Eye (tissue), 1 donor: ENCODE measurements around the gene EPS15.
"Not testable (repeated sequence)": the region's sequence is repeated elsewhere in the genome, so short reads cannot be mapped to it uniquely, and the experiment has no call there.

Source experiments
- DNase-seq: peaks from one replicate; pipeline ENCODE4 v3.0.0-alpha.2; 2015

Gene EPS15

DNA sequence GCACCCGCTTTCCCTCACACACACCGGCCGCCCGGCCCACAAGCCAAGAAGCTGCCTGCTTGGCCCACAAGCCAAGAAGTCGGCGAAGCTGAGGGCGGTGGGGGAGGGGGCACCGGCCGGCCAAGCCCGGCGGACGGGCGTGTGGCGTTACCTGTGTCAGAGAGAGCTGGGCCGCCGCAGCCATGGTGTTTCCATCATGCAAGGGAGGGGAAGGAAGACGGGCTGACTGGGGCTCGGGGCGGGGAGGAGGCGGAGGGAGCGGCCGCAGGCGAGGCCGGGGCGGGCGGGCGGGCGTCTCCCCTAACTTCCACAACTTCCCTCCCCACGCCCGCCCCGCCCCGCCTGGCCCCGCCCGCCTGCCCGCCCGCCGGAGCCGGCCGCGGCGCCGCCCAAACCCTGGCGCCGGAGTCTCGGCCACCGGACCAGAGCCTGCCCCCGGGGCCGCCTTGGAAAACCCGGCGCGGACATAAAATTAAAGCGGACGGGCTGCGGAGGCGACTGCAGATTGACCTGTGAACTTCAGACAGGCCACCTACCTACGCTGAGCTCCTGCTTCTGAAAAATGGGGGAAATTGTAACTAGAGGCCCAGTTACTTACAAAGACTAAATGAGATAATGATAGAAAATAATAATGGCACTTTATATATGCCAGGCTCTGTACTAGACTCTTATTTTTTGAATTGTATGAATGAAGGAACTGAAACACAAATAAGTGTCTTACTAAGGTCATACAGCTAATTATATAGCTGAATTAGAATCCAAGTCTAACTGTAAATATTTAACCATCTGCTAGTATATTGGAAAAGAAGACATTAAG is at the start of gene EPS15:
TSS of gene EPS15 (minus strand) at position 219 of the 817 bp plus-strand sequence. CDS start at position 184, 35 bp downstream.
- peak; percentile 91 for DNase-seq

DNA sequence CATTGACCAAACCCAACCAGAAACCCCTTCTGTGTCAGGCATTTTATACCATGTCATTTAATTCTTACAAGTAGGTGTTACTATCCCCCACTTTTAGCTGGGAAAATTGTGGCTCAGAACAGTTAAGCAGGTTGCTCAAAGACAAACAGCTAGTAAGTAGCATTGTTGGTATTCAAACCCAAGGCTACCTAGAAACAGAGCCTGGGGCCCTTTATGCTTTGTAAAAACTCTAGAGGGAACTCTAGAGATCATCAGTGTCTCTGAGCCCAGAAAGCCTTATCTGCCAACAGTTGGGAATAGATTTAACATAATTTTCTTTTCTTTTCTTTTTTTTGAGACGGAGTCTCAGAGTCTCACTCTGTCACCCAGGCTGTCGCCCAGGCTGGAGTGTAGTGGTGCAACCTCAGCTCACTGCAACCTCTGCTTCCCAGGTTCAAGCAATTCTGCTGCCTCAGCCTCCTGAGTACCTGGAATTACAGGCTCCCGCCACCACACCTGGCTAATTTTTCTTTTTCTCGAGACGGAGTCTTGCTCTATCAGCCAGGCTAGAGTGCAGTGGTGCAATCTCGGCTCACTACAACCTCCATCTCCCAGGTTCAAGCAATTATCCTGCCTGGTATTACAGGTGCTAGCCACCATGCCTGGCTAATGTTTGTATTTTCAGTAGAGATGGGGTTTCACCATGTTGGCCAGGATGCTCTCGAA is 49.3 kb upstream of the EPS15 start:
- DNase-seq: no peak

DNA sequence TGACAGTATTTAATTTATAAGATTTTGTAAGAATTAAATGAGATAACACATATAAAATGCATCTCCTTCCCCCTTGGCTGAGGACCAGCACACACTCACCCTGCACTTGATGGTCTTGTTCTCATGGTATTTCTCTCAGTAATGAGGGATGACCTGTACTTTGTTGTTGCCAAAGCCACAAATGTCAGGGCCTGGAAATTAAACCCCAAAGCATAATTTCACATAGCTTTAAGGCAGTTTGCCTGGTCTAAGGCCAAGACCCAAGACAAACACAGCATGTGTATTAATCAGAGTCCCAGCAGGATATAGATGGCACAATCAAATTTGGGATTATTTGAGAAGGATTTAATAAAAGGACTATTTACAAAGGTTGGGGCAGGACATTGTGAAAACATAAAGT is 48.6 kb upstream of the EPS15 start:
- DNase-seq: no peak

DNA sequence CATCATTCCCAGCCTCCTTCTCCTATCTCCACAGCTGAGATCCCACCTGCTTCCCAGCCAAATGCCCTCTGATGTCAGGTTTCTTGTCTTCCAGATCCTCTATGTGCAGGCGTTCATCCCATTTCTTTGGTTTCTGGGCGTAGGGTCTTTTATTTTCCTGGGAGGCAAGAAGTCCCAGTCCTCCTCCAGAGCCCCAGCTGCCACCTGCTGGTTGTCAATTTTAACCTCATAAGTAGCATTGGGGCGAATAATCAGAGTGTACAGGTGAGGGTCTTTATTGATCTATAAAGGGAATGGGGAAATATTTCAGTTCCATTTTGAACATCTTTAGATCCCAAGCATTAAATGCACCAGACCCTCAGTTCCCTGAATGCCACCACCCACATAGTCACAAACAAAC is 47.2 kb upstream of the EPS15 start:
- no peak for DNase-seq

DNA sequence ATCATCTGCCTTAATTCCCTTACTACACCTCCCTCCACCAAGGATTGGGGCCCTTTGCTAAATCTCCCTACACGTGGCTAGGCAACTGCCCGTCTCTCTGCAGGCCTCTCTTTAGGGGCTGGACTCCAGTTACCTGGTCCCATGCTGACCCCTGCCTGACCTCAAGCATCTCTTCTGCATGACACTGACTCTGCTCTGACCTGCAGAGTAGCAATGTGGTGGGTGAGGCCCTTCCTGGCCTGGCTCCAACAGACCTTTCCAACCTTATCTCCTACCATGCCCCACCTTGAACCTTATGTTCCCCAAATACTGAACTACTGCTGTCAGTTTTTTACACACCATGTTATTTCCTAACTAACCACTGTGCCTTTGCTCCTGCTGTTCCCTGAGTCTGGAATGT is 45.9 kb upstream of the EPS15 start:
- DNase-seq: no peak

DNA sequence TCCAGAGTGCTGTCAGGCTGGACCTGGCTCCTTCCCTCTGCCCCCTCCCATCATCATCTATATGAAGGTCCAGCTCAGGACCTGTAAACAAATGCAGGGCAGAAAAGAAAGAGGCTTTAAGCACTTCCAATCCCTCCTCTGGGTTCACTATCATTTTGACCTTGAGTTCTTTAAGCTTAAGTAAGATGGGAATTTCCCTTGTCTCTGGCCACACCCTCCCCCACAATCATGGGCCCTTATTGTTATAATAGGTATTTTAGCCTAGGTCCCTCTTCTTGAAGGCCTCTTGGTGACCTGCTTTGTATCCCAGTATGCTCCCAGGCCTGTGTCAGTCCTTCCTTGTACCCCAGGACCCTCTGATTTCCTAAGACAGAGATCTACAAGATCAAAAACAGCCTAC is 45.1 kb upstream of the EPS15 start:
- DNase-seq: no peak

DNA sequence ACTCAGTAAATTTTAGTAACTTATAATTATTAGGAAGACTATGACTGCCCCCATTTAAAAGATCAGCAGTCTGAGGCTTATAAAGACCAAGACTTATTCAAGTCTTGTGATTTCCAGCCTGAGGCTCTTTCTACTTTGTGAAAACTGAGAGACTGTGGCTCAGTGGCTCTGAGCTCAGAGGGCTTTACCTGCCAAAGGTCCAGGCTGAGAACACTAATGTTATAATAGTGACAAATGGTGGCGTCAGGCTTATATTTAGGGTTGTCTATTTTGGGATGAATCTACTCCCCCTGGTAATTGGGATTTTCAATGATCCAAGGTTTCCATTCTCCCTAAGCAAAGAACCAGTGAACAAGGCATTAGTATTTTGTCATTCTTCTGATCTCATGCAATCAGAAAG is 42.6 kb upstream of the EPS15 start:
- DNase-seq: no peak

DNA sequence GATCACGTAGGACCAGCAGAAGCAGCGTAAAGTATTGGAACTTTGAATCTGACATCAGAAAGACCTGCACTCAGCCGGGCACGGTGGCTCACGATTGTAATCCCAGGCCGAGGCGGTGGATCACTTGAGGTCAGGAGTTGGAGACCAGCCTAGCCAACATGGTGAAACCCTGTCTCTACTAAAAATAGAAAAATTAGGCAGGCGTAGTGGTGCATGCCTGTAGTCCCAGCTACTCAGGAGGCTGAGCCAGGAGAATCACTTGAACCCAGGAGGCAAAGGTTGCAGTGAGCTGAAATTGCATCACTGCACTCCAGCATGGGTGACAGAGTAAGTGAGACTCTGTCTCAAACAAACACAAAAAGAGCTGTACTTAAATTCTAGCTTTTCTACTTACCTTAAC is 41.8 kb upstream of the EPS15 start:
- DNase-seq: not testable (repeated sequence)

DNA sequence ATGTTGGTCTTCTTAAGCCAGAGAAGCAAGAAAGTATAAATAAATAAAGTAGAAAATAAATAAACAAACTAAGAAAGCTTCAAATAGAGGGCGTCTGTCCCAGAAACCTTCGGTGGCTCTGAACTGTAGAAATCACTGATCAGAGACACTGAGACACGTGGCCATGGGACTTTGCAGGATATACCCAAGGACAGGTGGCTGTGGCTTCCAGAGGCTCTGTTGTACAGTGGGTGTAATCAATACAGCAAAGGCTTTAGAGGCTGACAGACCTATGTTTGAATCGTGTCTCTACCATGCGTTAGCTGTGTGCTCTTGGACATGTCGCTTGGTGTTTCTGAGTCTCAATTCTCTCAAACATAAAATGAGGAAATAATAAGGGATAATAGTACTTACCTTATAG is 41.0 kb upstream of the EPS15 start:
- no peak for DNase-seq

DNA sequence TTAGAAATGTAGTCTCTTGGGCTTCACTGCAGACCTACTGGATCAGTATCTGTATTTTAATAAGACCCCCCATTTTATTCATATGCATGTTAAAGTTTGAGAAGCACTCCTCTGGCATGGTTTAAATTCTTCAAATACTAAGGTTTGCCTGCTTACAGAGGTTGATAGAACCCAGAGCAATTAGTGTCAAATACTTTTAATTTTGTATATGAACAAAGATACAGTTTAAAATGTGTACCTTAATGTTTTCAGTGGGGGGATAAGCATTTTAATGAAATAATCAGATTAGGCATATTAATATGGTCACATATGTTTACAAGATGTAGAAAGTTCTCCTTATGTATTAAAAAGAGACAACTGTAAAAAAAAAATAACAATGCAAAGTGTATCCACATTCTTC is 40.4 kb upstream of the EPS15 start:
- no peak for DNase-seq

DNA sequence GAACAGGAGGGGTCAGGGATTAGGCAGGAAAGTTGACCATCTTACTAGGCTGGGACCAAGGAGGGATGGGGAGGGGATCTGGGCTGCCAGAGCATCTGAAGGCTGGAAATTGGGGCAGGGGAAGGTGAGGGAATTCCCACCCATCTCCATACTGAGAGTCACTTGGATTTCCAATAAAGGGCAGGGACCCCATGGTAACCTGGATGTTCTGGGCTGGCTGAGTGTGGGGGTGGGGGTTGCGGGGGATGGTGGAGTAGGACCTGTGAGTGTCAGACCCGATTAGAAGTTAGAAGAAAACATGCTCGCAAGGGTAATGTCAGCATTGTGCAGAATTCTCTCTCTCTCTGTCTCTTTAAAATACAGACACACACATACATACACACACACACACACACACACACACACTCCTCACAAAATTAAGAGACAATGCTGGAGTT is 40.0 kb upstream of the EPS15 start:
- DNase-seq: no peak

DNA sequence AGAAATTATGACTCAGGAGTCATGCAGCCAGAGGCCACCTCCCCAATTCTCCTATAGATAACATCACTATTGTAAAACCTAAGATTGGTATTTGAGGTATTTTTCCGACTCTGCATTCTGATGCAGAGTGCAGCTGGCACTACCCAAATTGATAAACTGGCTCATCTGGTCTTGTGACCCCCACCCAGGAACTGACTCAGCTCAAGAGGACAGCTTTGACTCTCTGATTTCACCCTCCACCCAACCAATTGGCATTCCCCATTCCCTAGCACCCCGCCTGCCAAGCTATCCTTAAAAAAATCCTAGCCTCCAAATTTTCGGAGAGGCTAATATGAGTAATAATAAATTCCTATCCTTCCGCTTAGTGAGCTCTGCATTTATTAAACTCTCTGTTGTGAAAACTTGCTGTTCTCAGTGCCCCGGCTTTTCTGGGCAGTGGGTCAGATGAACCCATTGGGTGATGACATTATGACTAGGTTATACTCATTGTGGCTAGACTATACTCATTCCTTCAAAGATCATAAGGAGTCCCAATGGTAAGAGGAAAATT is 39.4 kb upstream of the EPS15 start:
- DNase-seq: no peak

DNA sequence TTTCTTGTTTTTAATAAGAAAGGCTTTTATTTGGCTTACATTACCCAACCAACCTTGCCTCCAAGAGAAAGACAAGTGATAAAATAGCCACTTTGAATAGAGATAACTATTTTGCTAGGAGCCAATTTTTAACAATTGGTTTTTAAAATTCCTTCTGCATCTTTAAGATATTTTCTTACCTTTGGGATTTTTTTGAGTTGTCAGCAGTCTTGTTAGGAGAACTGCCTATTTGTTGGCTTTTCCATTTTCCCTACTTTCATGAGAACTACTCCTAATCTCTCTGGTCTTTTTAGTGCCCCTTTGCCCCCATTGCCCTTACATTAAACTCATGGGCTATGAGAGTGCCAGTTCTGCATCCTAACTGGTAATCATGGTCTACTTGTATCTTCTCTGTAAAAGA is 38.1 kb upstream of the EPS15 start:
- no peak for DNase-seq

DNA sequence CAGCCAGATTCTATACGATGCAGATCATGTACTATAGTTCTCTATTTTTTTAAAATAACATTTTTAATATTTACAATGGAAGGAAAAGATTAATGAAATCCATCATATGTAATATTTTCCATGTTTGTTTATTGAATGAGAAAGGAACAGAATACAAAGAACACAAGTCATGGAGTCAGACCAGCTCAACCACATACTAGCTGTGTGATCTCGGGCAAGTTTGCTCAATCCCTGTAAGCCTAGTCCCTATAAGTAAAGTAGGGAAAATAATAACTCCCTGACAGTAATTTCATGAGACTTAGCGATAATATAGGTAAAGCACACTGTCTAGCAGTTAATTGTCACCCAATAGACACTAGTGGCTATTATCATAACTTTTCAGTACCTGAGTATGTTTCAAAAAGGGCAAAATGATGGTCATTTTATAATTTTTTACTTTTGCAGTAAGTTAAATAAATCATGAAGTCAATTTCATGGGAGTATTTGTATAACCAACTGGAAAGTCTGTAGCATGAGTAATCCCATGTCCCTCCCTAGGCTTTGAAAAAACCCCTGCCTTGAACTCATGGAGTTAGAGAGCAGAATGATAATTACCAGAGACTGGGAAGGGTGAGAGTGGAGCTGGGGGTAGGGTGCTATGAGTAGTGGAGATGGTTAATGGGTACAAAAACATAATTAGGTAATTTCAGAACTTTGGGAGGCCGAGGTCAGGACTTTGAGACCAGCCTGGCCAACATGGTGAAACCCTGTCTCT is 37.0 kb upstream of the EPS15 start:
- no peak for DNase-seq

DNA sequence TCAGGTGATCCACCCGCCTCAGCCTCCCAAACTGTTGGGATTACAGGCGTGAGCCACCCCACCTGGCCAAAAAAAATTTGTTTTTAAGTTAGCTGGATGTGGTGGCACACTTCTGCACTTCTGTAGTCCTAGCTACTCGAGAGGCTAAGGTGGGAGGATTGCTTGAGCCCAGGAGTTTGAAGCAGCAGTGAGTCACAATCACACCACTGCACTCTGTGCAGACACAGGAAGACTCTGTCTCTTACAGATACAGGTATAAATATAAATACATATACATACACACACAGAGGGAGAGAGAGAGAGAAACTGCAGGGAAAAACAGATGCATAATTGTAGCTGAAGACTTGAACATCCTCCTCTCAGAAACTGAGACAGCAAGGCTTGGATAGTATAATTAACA is 34.8 kb upstream of the EPS15 start:
- no peak for DNase-seq

DNA sequence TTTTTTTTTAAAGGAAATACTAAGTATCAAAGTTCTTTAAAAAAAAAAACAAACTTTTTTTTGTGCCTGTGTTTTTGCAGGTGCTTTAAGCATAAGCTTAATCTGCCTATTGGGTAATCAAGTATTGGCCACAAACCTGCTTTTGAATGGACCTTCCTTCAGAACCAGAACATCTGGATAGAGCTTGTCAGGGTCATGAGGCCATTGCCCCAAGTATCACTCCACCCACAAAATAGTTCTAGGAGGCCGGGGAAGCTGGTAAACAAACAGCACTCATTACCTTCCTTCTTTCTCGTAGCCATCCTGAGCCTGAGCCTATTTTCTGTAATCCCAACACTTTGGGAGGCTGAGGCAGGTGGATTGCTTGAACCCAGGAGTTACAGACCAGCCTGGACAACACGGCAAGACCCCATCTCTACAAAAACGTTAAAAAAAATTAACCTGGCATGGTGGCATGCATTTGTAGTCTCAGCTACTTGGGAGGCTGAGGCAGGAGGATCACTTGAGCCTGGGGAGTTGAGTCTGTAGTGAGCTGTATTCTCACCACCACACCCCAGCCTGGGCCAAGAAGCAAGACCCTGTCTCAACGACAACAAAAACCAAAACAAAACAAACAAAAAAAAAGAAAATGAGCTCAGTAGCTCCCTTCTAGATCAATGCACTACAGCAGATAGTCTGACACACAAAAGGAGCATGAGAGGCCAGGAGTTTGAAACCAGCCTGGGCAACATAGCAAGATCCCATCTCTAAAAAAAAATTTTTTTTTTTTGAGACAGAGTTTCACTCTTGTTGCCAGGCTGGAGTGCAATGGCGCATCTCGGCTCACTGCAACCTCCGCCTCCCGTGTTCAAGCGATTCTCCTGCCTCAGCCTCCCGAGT is 34.1 kb upstream of the EPS15 start:
- no peak for DNase-seq

DNA sequence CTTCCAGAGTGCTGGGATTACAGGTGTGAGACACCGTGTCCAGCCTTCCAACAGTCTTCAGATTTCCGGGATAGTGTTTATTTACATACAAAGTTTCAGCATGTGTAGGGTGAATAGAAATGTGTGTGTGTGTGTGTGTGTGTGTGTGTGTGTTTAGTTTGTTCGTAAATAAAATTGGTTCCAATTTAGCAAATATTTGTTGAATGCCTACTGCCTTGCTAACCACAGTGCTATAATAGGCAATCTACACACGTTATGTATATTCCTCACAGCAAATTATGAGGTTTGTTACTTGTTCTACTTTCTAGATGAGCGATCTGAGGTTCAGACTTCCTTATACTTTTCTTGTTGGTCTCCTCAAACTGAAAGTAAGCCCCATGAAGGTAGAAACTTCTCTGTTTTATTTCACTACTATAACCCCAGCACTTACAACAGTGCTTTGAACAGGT is 32.8 kb upstream of the EPS15 start:
- DNase-seq: no peak

DNA sequence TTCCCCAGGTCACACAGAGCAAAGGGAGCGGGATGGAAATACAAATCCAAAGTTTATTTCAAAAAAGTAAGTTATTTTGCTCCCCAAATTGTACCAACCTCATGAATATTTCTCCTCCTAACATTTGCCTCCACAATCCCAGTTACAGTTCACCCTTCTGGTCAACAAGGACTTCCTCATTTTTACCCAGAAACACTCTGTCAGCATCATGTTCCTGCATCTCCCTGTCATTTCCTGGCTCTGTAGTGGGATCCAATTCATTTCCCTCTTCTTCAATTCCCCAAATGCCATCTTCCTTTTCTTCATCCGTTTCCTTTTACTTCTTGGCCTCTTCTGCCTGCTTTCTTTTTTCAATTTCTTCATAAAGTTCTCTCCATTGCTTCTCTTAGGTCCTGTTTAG is 32.0 kb upstream of the EPS15 start:
- DNase-seq: no peak

DNA sequence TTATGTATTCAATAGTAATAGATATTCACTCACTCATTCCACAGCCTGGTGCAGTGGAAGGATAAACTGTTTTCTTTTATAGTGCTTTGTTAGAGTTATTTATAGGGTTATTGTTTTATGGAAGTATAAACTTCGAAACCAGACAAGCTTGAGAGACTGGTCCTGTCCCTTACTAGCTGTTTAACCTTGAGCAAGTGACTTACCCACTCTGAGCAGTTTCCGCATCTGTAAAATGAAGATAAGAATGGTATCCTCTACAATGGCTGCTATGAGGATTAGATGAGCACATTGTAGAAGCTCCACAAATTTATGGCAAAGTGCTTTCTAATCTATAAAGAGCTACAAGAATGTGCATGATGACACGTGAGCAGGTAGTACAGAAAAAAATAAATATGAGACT is 30.8 kb upstream of the EPS15 start:
- DNase-seq: no peak

DNA sequence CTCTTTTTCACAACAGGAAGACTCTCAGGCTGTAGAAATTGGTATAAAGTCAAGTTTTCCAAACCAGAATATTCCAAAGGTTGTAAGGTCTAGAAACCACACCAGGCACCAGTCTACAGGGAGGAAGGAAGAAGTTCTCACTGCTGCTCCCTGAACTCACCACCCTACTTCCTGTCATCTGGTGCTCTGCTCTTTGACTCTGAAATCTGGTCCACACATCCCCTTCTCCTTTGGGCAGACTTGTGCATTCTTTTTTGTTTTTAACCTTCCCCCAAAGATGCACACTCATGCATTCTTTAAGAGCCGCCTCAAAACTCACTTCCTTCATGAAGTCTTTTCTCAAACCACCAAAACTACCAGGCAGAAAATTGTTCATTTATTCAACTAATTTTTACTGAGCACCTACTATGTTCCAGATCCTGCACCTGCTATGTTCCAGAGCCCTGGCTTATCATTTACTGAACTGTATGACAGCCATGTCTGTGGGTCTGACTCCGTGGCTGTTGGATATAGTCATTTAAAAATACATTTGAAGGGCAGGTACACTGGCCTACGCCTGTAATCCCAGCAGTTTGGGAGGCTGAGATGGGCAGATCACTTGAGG is 30.1 kb upstream of the EPS15 start:
- no peak for DNase-seq

DNA sequence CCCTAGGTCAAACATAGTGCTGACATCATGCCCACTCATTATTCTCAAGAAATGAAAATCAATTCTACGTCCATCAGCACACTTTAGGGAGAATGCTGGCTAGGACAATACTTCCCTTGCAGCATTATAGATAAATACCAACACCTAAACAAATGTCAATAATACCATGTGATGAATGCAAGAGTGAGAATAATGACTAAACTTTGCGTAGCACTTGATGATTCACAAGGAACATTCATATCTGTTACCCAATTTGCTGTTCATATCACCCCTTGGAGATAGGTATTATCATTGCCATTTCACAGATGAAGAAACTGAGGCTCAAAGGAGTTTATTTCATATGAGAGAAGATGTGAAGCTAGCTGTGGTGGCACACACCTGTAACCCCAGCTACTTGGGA is 24.8 kb upstream of the EPS15 start:
- no peak for DNase-seq
